Panc1 (cell line): ENCODE measurements around the gene NLRC5. TPM values are rescaled to one million over a fixed set of nuclear protein-coding genes. Genes with fewer than 3 reads are reported as not detected.

Source experiments
- ATAC-seq: fragments of 200-7000 bp; cut with Tn5 transposase; 2 replicates; pipeline ENCODE4 v1.9.1; 2020; ENCODE audit warnings: mild to moderate bottlenecking, moderate library complexity
- BruUV-seq: library from RNA; stranded (reverse); fragments of 400-500 nt; replicated peaks from 2 replicates; lab custom pipeline; 2021; lab: Mats Ljungman, UMichigan
- CTCF ChIA-PET: fragments of 300-600 bp; sonication (Branson Sonifier 250); formaldehyde crosslinking; loops from one replicate; lab custom pipeline; 2022; ENCODE audit warnings: antibody characterized with exemption; lab: Charles Lee
- POLR2A ChIA-PET: fragments of 300-600 bp; sonication (Branson Sonifier 250); formaldehyde crosslinking; loops from one replicate; lab custom pipeline; 2022; ENCODE audit warnings: antibody characterized with exemption; lab: Charles Lee
- DNase-seq: peaks from one replicate; pipeline ENCODE4 v3.0.0-alpha.2; 2010; ENCODE audit warnings: low read depth, low spot score
- H3K27ac ChIP-seq: 2 replicates; pipeline ENCODE4 v1.5.1; 2011; ENCODE audit warnings: mild to moderate bottlenecking, low read length, inconsistent platforms
- H3K27me3 ChIP-seq: fragments of 200-500 bp; sonication (Bioruptor generic); 2 replicates; pipeline ENCODE4 v1.6.0; 2014; ENCODE audit warnings: low read length, inconsistent platforms; ENCODE audit not compliant: control insufficient read depth, insufficient read depth
- H3K36me3 ChIP-seq: fragments of 200-500 bp; sonication (Bioruptor generic); 2 replicates; pipeline ENCODE4 v1.5.1; 2014; ENCODE audit warnings: inconsistent platforms, mild to moderate bottlenecking, low read length, moderate library complexity; ENCODE audit not compliant: control insufficient read depth, insufficient read depth
- H3K4me1 ChIP-seq: 2 replicates; pipeline ENCODE4 v1.5.1; 2011; ENCODE audit warnings: inconsistent platforms, mild to moderate bottlenecking, low read length, moderate library complexity; ENCODE audit not compliant: control insufficient read depth, insufficient read depth
- H3K4me3 ChIP-seq, 2 experiments: 2 replicates each; pipeline ENCODE4 v1.5.1; 2011 to 2012; ENCODE audit warnings: low read depth in 2 of 2, low read length in 2 of 2, mild to moderate bottlenecking in 2 of 2, inconsistent platforms in 1 of 2, moderate library complexity in 1 of 2
- H3K9me3 ChIP-seq: fragments of 200-500 bp; sonication (Bioruptor generic); 2 replicates; pipeline ENCODE4 v1.5.1; 2014; ENCODE audit warnings: low read depth, mild to moderate bottlenecking, inconsistent platforms, low read length, moderate library complexity; ENCODE audit not compliant: control insufficient read depth, insufficient read depth
- POLR2AphosphoS5 ChIP-seq: IDR thresholded peaks from 2 replicates; pipeline ENCODE4 v1.6.1; 2012; ENCODE audit warnings: mild to moderate bottlenecking, low read depth, low read length, moderate library complexity
- SIN3A ChIP-seq: IDR thresholded peaks from 2 replicates; pipeline ENCODE4 v1.6.1; 2012; ENCODE audit warnings: low read depth, mild to moderate bottlenecking, low read length, moderate library complexity, borderline replicate concordance; ENCODE audit not compliant: insufficient read depth
- TCF7L2 ChIP-seq: IDR thresholded peaks from 2 replicates; pipeline ENCODE4 v1.6.1; 2011; ENCODE audit warnings: mild to moderate bottlenecking, low read depth, low read length, inconsistent platforms
- in situ Hi-C: cut with HindIII; loops from 2 replicates; pipeline ENCODE4 v1.10.0; 2016; ENCODE audit warnings: low sequenced_read_pairs, low pct_unique_long_range_greater_than_20kb
- intact Hi-C: fragments of 100-400 bp; cut with micrococcal nuclease; formaldehyde crosslinking; loops from one replicate; pipeline ENCODE4 v1.10.0; 2022; ENCODE audit not compliant: unreplicated experiment
- total RNA-seq: library from RNA; stranded (reverse); gene quantifications from one replicate; pipeline ENCODE4 v1.2.1, GENCODE V29; 2021; ENCODE audit not compliant: unreplicated experiment
- TF ChIP-seq, protein P1 (sequence below): fragments of 450-650 bp; IDR thresholded peaks from 2 replicates; pipeline ENCODE4 v1.5.1; 2017; ENCODE audit warnings: mild to moderate bottlenecking
- TF ChIP-seq, protein P2 (sequence below), 2 experiments: IDR thresholded peaks; 2 replicates each; pipeline ENCODE4 v1.6.1; 2011 to 2012; ENCODE audit warnings: low read depth in 2 of 2, control low read depth in 1 of 2, low read length in 1 of 2, mild to moderate bottlenecking in 1 of 2, moderate library complexity in 1 of 2; ENCODE audit not compliant: insufficient read depth in 1 of 2

The NLRC5 gene
- total RNA-seq, 1 experiment from 2014 or later: 8.8 TPM

DNA sequence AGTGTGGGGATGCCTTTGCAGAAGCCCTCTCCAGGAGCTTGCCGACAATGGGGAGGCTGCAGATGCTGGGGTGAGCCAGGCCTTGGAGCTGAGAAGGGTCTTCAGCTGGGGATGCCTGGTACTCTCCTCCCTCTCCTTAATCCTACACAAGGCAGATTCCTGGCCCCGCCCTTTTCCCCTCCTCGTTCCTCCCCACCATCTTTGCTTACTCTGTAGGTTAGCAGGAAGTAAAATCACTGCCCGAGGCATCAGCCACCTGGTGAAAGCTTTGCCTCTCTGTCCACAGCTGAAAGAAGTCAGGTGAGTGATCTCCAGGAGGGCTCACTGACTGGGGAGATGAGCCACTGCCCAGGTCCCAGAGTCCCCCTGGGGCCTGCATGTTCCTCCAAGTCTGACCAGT lies 38.7 kb downstream of the NLRC5 start:
- H3K9me3 ChIP-seq: no peaks in the 10 kb centered on the region
- H3K27ac ChIP-seq: no peak overlapping the region

DNA sequence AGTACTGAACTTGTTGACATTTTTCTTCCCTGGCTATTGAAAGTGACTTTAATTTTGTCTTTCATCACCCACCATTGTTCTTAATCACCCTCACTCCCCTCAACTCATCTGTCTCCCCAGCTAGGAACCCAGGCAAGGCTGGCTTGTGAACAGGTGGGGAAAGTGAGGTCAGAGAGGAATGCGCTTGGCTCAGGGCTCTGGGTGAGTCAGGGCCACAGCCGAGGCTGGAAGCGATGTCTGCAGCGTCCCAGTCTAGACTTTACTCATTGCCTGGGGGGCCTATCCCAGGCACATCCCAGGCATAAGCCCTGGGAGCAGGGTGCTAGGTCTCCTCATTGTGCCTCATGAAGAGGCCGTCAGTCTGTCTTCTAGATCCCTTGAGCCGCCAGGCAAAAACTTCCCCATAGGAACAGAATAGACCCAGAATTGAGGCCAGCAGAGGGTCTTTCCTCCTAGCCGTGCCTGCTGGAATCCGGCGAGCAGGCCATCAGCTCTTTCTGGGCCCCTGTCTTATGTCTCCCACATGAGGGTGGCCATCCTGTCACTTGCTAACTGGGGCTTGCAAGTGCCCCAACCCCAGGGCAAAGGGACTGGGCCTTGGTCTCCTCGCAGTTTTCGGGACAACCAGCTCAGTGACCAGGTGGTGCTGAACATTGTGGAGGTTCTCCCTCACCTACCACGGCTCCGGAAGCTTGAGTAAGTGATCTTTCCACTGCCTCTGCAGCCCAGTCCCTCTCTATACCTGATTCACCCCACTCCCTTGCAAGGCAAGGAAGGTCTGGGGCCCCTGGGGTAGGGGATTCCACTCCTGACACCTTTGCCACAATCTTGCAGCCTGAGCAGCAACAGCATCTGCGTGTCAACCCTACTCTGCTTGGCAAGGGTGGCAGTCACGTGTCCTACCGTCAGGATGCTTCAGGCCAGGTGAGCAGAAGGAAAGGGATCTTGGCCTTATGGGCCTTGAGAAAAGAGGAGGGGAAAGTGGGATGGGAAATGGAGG lies 40.1 kb downstream of the NLRC5 start:
- ATAC-seq (no peak), DNase-seq (no peak)
- H3K4me1 ChIP-seq: no peaks in the 10 kb centered on the region
- H3K4me3 ChIP-seq: no peak overlapping the region
- no peaks in the 10 kb centered on the region for H3K9me3 ChIP-seq
- ChIA-PET CTCF (no interaction called here), POLR2A (no interaction called here)
- in situ Hi-C loops (no loop called here), intact Hi-C loops (no loop called here)
- no TSS peak for BruUV-seq
- H3K27ac ChIP-seq: no peak overlapping the region
- H3K27me3 ChIP-seq: no peaks in the 10 kb centered on the region
- TF ChIP-seq, protein P1, sequence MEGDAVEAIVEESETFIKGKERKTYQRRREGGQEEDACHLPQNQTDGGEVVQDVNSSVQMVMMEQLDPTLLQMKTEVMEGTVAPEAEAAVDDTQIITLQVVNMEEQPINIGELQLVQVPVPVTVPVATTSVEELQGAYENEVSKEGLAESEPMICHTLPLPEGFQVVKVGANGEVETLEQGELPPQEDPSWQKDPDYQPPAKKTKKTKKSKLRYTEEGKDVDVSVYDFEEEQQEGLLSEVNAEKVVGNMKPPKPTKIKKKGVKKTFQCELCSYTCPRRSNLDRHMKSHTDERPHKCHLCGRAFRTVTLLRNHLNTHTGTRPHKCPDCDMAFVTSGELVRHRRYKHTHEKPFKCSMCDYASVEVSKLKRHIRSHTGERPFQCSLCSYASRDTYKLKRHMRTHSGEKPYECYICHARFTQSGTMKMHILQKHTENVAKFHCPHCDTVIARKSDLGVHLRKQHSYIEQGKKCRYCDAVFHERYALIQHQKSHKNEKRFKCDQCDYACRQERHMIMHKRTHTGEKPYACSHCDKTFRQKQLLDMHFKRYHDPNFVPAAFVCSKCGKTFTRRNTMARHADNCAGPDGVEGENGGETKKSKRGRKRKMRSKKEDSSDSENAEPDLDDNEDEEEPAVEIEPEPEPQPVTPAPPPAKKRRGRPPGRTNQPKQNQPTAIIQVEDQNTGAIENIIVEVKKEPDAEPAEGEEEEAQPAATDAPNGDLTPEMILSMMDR: no peak
- TF ChIP-seq SIN3A: no peak
- TF ChIP-seq POLR2AphosphoS5: no peak
- TF ChIP-seq TCF7L2: no peak
- TF ChIP-seq, protein P2, sequence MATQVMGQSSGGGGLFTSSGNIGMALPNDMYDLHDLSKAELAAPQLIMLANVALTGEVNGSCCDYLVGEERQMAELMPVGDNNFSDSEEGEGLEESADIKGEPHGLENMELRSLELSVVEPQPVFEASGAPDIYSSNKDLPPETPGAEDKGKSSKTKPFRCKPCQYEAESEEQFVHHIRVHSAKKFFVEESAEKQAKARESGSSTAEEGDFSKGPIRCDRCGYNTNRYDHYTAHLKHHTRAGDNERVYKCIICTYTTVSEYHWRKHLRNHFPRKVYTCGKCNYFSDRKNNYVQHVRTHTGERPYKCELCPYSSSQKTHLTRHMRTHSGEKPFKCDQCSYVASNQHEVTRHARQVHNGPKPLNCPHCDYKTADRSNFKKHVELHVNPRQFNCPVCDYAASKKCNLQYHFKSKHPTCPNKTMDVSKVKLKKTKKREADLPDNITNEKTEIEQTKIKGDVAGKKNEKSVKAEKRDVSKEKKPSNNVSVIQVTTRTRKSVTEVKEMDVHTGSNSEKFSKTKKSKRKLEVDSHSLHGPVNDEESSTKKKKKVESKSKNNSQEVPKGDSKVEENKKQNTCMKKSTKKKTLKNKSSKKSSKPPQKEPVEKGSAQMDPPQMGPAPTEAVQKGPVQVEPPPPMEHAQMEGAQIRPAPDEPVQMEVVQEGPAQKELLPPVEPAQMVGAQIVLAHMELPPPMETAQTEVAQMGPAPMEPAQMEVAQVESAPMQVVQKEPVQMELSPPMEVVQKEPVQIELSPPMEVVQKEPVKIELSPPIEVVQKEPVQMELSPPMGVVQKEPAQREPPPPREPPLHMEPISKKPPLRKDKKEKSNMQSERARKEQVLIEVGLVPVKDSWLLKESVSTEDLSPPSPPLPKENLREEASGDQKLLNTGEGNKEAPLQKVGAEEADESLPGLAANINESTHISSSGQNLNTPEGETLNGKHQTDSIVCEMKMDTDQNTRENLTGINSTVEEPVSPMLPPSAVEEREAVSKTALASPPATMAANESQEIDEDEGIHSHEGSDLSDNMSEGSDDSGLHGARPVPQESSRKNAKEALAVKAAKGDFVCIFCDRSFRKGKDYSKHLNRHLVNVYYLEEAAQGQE (IDR thresholded peaks at IDR 0.05; ENCODE audit: insufficient read depth in 1 of 2, low read depth in 2 of 2, low read length in 1 of 2): no peak
- no peaks in the 10 kb centered on the region for H3K36me3 ChIP-seq

More for the DNA sequence above, 38.7 kb downstream of the NLRC5 start:
- DNase-seq: no peak
- no peak for ATAC-seq
- ChIA-PET POLR2A (no interaction called here), CTCF (no interaction called here)
- Histone ChIP-seq H3K4me1 (no peaks in the 10 kb centered on the region), H3K27me3 (no peaks in the 10 kb centered on the region), H3K4me3 (no peak overlapping the region), H3K36me3 (no peaks in the 10 kb centered on the region)
- no TSS peak for BruUV-seq
- no peak for TF ChIP-seq SIN3A
- no peak for TF ChIP-seq TCF7L2
- TF ChIP-seq POLR2AphosphoS5: no peak
- intact Hi-C loops: no loop called here
- in situ Hi-C loops: no loop called here
